ENCODE data around the gene GBX1. TPM values are rescaled to one million over a fixed set of nuclear protein-coding genes. Genes with fewer than 3 reads are reported as not detected.

Gene GBX1
- total and polyA plus RNA-seq, 11 donors, result 0.27 to 0.52 (median 0.34) TPM; not detected in 5

DNA sequence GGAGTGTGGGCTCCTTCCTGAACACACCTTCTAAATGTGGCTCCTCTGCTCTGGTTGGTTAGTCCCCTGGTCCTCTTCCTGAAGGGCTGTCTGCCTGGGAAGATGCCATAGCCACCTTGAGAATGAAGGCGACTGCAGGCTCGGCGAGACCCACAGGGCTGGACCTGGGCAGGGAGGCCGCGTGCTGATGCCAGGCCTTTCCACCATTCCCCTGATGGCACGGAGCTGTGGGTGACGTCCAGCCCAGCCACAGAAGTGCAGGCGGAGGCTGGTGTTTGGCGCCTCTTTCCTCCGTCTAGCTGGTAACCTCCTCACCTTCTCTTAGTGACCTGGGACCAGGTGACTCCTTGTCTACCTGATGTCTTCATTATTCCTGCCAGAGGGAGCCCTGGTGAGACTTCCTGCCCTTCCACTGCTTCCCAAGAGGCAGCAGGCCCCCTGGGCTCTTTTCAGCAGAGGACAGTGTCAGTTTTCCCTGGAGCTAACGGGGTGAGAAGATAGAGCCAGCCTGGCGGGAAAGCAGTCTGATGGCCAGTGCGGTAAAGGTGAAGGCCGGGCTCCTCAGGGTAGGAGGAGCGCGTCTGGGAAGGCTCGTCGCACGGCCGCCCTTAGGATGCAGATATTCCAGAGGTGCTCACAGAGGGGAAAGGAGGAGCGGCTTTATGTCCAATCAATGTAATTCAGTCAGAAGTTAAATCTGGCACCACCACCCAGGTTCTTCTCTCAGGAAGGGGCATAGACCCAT, 34.9 kb downstream of the GBX1 start:
- H3K27ac ChIP-seq, result no peak overlapping the region
- H3K4me3 ChIP-seq, result no peak overlapping the region
- intact Hi-C loops (cut with DNase I), result no loop called here
- H3K4me1 ChIP-seq, result peaks cover 0 to 19% (median 5%) of the 10 kb centered on the region in 12 donors
- H3K9me3 ChIP-seq, result no peaks in the 10 kb centered on the region
- H3K36me3 ChIP-seq, result peaks cover 0 to 97% (median 75%) of the 10 kb centered on the region in 9 donors
- WGBS, 4 donors, result 95 to 97% (median 96%) methylated on average over 14 to 21 of the region's 21 CpGs
- TF ChIP-seq, protein P1, sequence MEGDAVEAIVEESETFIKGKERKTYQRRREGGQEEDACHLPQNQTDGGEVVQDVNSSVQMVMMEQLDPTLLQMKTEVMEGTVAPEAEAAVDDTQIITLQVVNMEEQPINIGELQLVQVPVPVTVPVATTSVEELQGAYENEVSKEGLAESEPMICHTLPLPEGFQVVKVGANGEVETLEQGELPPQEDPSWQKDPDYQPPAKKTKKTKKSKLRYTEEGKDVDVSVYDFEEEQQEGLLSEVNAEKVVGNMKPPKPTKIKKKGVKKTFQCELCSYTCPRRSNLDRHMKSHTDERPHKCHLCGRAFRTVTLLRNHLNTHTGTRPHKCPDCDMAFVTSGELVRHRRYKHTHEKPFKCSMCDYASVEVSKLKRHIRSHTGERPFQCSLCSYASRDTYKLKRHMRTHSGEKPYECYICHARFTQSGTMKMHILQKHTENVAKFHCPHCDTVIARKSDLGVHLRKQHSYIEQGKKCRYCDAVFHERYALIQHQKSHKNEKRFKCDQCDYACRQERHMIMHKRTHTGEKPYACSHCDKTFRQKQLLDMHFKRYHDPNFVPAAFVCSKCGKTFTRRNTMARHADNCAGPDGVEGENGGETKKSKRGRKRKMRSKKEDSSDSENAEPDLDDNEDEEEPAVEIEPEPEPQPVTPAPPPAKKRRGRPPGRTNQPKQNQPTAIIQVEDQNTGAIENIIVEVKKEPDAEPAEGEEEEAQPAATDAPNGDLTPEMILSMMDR (IDR thresholded peaks at IDR 0.05), result no peak
- no peak for TF ChIP-seq POLR2A (IDR thresholded peaks at IDR 0.05)
- no peak for ATAC-seq
- no peaks in the 10 kb centered on the region for H3K27me3 ChIP-seq
- DNase-seq, result peak in 2 of 5 donors; percentile 18 to 30

DNA sequence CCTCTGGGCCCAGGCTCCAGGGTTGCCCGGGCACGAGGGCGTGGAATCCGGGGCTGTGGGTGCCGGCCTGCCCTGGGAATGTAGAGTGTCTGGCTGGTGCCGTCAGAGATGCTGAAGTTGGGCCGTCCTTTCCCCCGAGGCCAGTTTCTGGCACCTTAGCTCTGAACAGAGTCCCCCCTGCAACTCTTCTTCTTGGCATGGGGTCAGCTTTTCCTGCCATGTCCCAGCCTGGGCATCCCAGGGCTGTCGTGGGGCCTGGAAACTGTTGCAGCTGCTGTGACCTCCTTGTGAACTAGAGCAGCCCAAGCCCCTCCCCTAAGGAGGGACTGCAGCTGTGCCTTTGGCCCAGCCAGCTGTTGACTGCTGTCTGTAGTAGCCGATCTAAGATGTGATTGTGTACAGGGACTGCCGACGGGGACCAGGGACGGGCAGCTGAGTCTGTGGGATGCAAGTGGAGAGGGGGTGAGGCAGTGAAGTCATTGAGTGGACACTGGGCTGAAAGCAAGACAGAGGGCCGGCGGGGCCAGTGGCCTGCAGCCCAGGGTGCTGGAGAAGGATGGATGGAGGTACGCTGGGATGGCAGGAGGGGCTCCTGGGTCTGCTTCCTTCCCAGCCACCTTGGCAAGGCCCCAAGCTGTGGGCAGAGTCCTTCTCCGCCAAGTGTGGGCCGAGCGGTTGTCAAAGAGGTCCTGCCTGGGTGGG, 35.8 kb downstream of the GBX1 start:
- H3K36me3 ChIP-seq, result peaks cover 0 to 96% (median 71%) of the 10 kb centered on the region in 9 donors
- intact Hi-C loops (cut with DNase I), result no loop called here
- DNase-seq (peak in 2 of 5 donors; percentile 39 to 53), ATAC-seq (peak in 3 of 4 donors; percentile 23 to 58 (median 32))
- H3K27me3 ChIP-seq, result no peaks in the 10 kb centered on the region
- WGBS, 4 donors, result 75 to 81% (median 78%) methylated on average over 14 to 19 of the region's 19 CpGs
- H3K9me3 ChIP-seq, result no peaks in the 10 kb centered on the region
- H3K4me3 ChIP-seq, result no peak overlapping the region
- TF ChIP-seq POLR2A (IDR thresholded peaks at IDR 0.05), result no peak
- TF ChIP-seq, protein P1 (IDR thresholded peaks at IDR 0.05), result no peak
- H3K27ac ChIP-seq, result no peak overlapping the region
- H3K4me1 ChIP-seq, result peaks cover 0 to 10% (median under 1%) of the 10 kb centered on the region in 12 donors

DNA sequence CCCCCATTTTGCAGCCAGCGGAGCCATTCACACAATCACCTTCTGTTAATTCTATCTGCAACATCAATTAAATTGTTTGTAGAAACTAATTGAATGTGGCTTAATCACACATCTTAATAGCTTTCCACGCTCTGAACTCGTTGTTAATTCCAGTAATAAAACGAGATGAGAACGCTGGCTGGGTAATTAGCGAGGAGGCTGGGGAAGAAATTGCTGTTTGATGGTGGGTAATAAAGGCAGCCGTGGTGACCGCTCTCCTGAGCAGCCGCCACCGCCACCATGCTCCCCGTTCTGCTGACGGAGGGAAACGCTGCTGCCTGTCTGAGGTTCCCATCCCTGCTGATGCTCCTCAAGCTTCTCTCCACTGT, 36.3 kb downstream of the GBX1 start:
- 90 to 93% (median 92%) methylated on average over 13 of the region's 13 CpGs for WGBS, 4 donors
- intact Hi-C loops (cut with DNase I), result no loop called here
- Histone ChIP-seq H3K4me1 (peaks cover 0 to 13% (median 0%) of the 10 kb centered on the region in 12 donors), H3K27me3 (no peaks in the 10 kb centered on the region), H3K27ac (no peak overlapping the region), H3K9me3 (no peaks in the 10 kb centered on the region), H3K36me3 (peaks cover 0 to 92% (median 69%) of the 10 kb centered on the region in 9 donors), H3K4me3 (no peak overlapping the region)
- TF ChIP-seq POLR2A (IDR thresholded peaks at IDR 0.05), result no peak
- TF ChIP-seq, protein P1 (IDR thresholded peaks at IDR 0.05), result no peak
- ATAC-seq (no peak), DNase-seq (no peak)

DNA sequence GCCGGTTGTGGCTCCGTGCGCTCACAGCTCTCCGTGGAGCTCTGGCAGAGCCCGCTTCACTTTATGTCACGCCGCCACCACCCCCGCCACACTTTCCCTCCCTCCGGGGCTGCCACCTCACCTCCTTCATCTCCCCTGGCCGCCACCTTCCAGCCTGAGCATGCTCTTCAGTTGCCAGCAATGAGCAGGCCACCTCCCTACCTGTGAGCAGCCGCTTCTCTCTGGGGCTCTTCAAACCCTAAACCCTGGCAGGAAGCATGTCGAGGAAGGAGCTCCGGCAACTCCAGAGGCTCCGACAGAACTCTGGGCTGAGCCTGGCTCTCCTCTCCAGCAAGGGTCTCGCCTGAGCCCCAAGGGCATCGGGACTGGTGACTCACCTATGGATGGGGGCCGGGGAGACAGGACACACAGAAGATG, 36.7 kb downstream of the GBX1 start:
- DNase-seq, result peak in 3 of 5 donors; percentile 11 to 45 (median 16)
- peaks cover 0 to 88% (median 64%) of the 10 kb centered on the region in 9 donors for H3K36me3 ChIP-seq
- TF ChIP-seq, protein P1 (IDR thresholded peaks at IDR 0.05), result no peak
- no peak for TF ChIP-seq POLR2A (IDR thresholded peaks at IDR 0.05)
- no peak overlapping the region for H3K27ac ChIP-seq
- intact Hi-C loops (cut with DNase I), result no loop called here
- no peak for ATAC-seq
- no peaks in the 10 kb centered on the region for H3K27me3 ChIP-seq
- H3K4me3 ChIP-seq, result no peak overlapping the region
- H3K4me1 ChIP-seq, result peaks cover 0 to 18% (median 1%) of the 10 kb centered on the region in 12 donors
- 93 to 96% (median 95%) methylated on average over 16 to 17 of the region's 17 CpGs for WGBS, 4 donors
- no peaks in the 10 kb centered on the region for H3K9me3 ChIP-seq

All from heart left ventricle (tissue), 16 donors.